ENCODE measurements around the gene CD160.

The CD160 gene

DNA sequence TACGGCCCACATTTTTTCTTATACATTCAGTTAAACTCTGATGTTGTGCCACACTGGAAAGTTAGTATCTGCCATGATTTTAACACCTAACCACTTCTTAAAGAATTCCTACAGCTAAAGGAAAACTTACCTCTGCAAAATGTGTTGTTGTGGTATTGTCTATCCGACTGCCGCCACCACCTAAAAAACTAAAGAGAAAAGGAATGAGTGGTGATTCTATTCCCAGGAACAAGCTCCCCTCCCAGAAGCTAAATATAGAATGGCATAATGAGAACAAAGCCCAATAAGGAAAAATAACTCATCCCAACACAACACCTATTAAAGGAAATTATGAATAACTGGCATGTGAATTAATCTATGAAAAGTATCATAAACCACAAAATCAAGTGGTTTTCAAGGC lies 65.1 kb downstream of the CD160 start:
- no peak overlapping the region for H3K4me3 ChIP-seq (ENCODE audit: low read depth, low read length)
- peaks cover 34% of the 10 kb centered on the region for H3K36me3 ChIP-seq
- no peaks in the 10 kb centered on the region for H3K27me3 ChIP-seq (ENCODE audit: insufficient read depth, low read depth, severe bottlenecking)
- H3K27ac ChIP-seq = no peak overlapping the region
- TF ChIP-seq, protein P1, sequence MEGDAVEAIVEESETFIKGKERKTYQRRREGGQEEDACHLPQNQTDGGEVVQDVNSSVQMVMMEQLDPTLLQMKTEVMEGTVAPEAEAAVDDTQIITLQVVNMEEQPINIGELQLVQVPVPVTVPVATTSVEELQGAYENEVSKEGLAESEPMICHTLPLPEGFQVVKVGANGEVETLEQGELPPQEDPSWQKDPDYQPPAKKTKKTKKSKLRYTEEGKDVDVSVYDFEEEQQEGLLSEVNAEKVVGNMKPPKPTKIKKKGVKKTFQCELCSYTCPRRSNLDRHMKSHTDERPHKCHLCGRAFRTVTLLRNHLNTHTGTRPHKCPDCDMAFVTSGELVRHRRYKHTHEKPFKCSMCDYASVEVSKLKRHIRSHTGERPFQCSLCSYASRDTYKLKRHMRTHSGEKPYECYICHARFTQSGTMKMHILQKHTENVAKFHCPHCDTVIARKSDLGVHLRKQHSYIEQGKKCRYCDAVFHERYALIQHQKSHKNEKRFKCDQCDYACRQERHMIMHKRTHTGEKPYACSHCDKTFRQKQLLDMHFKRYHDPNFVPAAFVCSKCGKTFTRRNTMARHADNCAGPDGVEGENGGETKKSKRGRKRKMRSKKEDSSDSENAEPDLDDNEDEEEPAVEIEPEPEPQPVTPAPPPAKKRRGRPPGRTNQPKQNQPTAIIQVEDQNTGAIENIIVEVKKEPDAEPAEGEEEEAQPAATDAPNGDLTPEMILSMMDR (IDR thresholded peaks at IDR 0.05; ENCODE audit: low read depth, low read length) = no peak
- no peaks in the 10 kb centered on the region for H3K9me3 ChIP-seq (ENCODE audit: severe bottlenecking)
- DNase-seq = no peak

DNA sequence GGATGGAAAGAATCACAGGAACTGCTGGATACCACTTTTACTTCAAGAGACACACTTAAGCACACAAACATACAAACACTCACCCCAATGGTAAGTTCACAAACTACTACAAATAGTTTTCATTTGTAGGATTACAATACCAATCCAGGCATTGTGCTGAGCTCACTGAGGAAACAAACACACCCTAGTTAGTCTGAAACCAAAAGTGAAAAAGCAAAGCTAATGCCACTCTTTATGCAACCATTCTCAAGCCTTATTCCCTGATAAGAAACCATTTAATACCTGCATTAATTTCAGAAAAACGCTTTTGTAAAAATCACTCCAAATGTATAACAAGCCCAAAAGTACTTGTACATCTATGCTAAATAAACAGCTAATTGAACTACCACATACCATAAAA lies 66.2 kb downstream of the CD160 start:
- H3K9me3 ChIP-seq (ENCODE audit: severe bottlenecking) = no peaks in the 10 kb centered on the region
- TF ChIP-seq, protein P1 (IDR thresholded peaks at IDR 0.05; ENCODE audit: low read depth, low read length) = no peak
- H3K36me3 ChIP-seq = peaks cover 26% of the 10 kb centered on the region
- H3K27me3 ChIP-seq (ENCODE audit: insufficient read depth, low read depth, severe bottlenecking) = no peaks in the 10 kb centered on the region
- no peak for DNase-seq
- no peak overlapping the region for H3K27ac ChIP-seq
- H3K4me3 ChIP-seq (ENCODE audit: low read depth, low read length) = no peak overlapping the region

DNA sequence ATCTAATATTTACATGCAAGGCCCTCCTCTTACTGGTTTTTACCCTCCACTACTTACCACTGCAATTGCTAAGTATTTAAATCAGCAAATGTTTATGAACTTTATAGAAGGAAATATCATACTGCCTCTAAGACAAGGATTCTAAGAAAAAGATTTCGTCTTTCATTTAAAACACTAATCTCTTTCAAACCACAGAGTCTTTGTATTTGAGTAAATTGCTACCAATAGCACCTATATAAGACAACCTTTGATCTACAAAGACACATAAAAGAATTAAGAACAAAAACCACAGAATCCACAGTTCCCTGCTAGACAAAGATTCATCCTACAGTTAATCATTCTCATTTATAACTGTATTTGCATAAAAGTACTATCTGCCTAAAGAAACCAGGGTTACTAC lies 67.0 kb downstream of the CD160 start:
- Histone ChIP-seq H3K27ac (no peak overlapping the region), H3K9me3 (ENCODE audit: severe bottlenecking) (no peaks in the 10 kb centered on the region), H3K27me3 (ENCODE audit: insufficient read depth, low read depth, severe bottlenecking) (no peaks in the 10 kb centered on the region), H3K36me3 (peaks cover 26% of the 10 kb centered on the region), H3K4me3 (ENCODE audit: low read depth, low read length) (no peak overlapping the region)
- no peak for DNase-seq
- TF ChIP-seq, protein P1 (IDR thresholded peaks at IDR 0.05; ENCODE audit: low read depth, low read length) = no peak

DNA sequence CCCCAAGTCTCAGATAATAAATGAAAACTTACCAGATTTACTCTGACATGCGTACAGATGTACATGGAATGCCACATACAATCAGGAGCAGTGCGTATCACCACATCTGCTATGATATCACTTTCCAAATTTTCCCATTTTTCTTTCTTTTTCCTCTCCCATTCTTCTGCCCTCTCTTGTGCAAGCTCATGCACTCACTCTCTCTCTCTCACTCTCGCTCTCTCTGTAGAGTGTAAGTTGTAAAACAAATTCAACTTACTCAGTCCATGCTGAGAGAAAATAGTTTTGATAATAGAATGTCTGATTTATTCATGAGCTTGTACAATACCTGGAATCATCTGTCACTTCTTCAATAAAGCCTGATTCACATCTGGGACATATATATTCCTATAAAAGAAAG lies 69.3 kb downstream of the CD160 start:
- Histone ChIP-seq H3K27me3 (ENCODE audit: insufficient read depth, low read depth, severe bottlenecking) (no peaks in the 10 kb centered on the region), H3K9me3 (ENCODE audit: severe bottlenecking) (no peaks in the 10 kb centered on the region), H3K27ac (no peak overlapping the region), H3K4me3 (ENCODE audit: low read depth, low read length) (no peak overlapping the region), H3K36me3 (peaks cover 24% of the 10 kb centered on the region)
- TF ChIP-seq, protein P1 (IDR thresholded peaks at IDR 0.05; ENCODE audit: low read depth, low read length) = no peak
- DNase-seq = no peak

Measured in WERI-Rb-1 (cell line).